HepG2 (cell line): ENCODE data around the gene FUT6. TPM values are rescaled to one million over a fixed set of nuclear protein-coding genes. Genes with fewer than 3 reads are reported as not detected.

Experiments
- ELF3 ChIP-seq: IDR thresholded peaks from 2 replicates; pipeline ENCODE4 v1.6.1; 2016; ENCODE audit warnings: missing genetic modification reagents, missing compliant biosample characterization
- FOXO1 ChIP-seq: sonication (generic); formaldehyde crosslinking; IDR thresholded peaks from 2 replicates; pipeline ENCODE4 v1.4.0; 2020; ENCODE audit warnings: missing genetic modification reagents
- GATAD2A ChIP-seq: IDR thresholded peaks from 2 replicates; pipeline ENCODE4 v1.6.1; 2016
- IRF2 ChIP-seq: IDR thresholded peaks from 2 replicates; pipeline ENCODE4 v1.6.1; 2018; ENCODE audit warnings: missing genetic modification reagents, missing compliant biosample characterization
- KLF12 ChIP-seq: sonication (generic); formaldehyde crosslinking; IDR thresholded peaks from 2 replicates; pipeline ENCODE4 v1.4.0; 2020; ENCODE audit warnings: missing genetic modification reagents, borderline replicate concordance
- NRL ChIP-seq: sonication (generic); formaldehyde crosslinking; IDR thresholded peaks from 2 replicates; pipeline ENCODE4 v1.5.0; 2020; ENCODE audit warnings: missing genetic modification reagents, mild to moderate bottlenecking, moderate library complexity, borderline replicate concordance
- PHF8 ChIP-seq: sonication (generic); formaldehyde crosslinking; IDR thresholded peaks from 2 replicates; pipeline ENCODE4 v1.5.0; 2020; ENCODE audit warnings: missing genetic modification reagents
- RXRA ChIP-seq: sonication (generic); formaldehyde crosslinking; IDR thresholded peaks from 2 replicates; pipeline ENCODE4 v1.5.1; 2020; ENCODE audit warnings: missing genetic modification reagents
- SALL2 ChIP-seq: sonication (generic); formaldehyde crosslinking; IDR thresholded peaks from 2 replicates; pipeline ENCODE4 v1.8.1; 2023; ENCODE audit warnings: mild to moderate bottlenecking, missing genetic modification reagents, inconsistent platforms
- SP4 ChIP-seq: sonication (generic); formaldehyde crosslinking; IDR thresholded peaks from 2 replicates; pipeline ENCODE4 v1.8.1; 2023; ENCODE audit warnings: mild to moderate bottlenecking, missing genetic modification reagents
- ZKSCAN8 ChIP-seq: IDR thresholded peaks from 2 replicates; pipeline ENCODE4 v1.6.1; 2016; ENCODE audit warnings: borderline replicate concordance, missing genetic modification reagents, missing compliant biosample characterization
- ZNF136 ChIP-seq: sonication (generic); formaldehyde crosslinking; IDR thresholded peaks from 2 replicates; pipeline ENCODE4 v1.8.1; 2022; ENCODE audit warnings: low read depth, mild to moderate bottlenecking, moderate library complexity, missing genetic modification reagents
- ZNF230 ChIP-seq: sonication (generic); formaldehyde crosslinking; IDR thresholded peaks from 2 replicates; pipeline ENCODE4 v1.4.0; 2020; ENCODE audit warnings: mild to moderate bottlenecking, missing genetic modification reagents
- ZNF24 ChIP-seq: fragments of 450-650 bp; IDR thresholded peaks from 2 replicates; pipeline ENCODE4 v1.6.1; 2017; ENCODE audit warnings: antibody characterized with exemption, mild to moderate bottlenecking
- ZNF350 ChIP-seq: sonication (generic); formaldehyde crosslinking; IDR thresholded peaks from 2 replicates; pipeline ENCODE4 v1.4.0; 2020; ENCODE audit warnings: mild to moderate bottlenecking, low read depth, missing genetic modification reagents, borderline replicate concordance
- ZNF598 ChIP-seq: sonication (generic); formaldehyde crosslinking; IDR thresholded peaks from 2 replicates; pipeline ENCODE4 v1.5.1; 2020; ENCODE audit warnings: mild to moderate bottlenecking, missing genetic modification reagents, borderline replicate concordance
- ZNF674 ChIP-seq: sonication (generic); formaldehyde crosslinking; IDR thresholded peaks from 2 replicates; pipeline ENCODE4 v1.5.0; 2020; ENCODE audit warnings: low read depth, mild to moderate bottlenecking, missing genetic modification reagents
- ZNF7 ChIP-seq: IDR thresholded peaks from 2 replicates; pipeline ENCODE4 v1.6.1; 2016; ENCODE audit warnings: missing biosample characterization, missing genetic modification reagents
- polyA plus RNA-seq, 8 experiments: library from polyadenylated mRNA; depleted of rRNA in 3 of 8; stranded (reverse) in 7 of 8; unstranded in 1 of 8; fragments of >200 nt; fragmentation: Illumina TruSeq in 4 of 8; extraction: Trizol in 4 of 8; gene quantifications; 2 replicates each; pipeline versions ENCODE4 v1.2.1 to v1.2.3, GENCODE V29; 2011 to 2016; ENCODE audit warnings: low read depth in 4 of 8, missing spikeins in 1 of 8, mixed read lengths in 1 of 8; ENCODE audit not compliant: insufficient read depth in 1 of 8
- total RNA-seq, 5 experiments: library from RNA; depleted of rRNA; stranded (reverse); fragments of >200 nt; fragmentation: Illumina TruSeq; extraction: Trizol; gene quantifications; 2 replicates each; pipeline ENCODE4 v1.2.3, GENCODE V29; 2016; ENCODE audit warnings: low read depth in 1 of 5
- TF ChIP-seq, protein P1 (sequence below): sonication (generic); formaldehyde crosslinking; IDR thresholded peaks from 2 replicates; pipeline ENCODE4 v1.4.0; 2020; ENCODE audit warnings: missing genetic modification reagents, borderline replicate concordance
- TF ChIP-seq, protein P2 (sequence below): sonication (generic); formaldehyde crosslinking; IDR thresholded peaks from 2 replicates; pipeline ENCODE4 v1.5.1; 2020; ENCODE audit warnings: mild to moderate bottlenecking, moderate library complexity, missing genetic modification reagents
- TF ChIP-seq, protein P3 (sequence below): sonication (generic); formaldehyde crosslinking; IDR thresholded peaks from 2 replicates; pipeline ENCODE4 v1.4.0; 2020; ENCODE audit warnings: mild to moderate bottlenecking, missing genetic modification reagents
- TF ChIP-seq, protein P4 (sequence below): IDR thresholded peaks from 2 replicates; pipeline ENCODE4 v1.6.1; 2016; ENCODE audit warnings: mild to moderate bottlenecking, missing biosample characterization, missing genetic modification reagents

FUT6 gene
- total and polyA plus RNA-seq, 2 of the 13 experiments (the other 11 are each of a cell fraction or from before 2014, with no cell fraction given) = 8.2 to 27.7 TPM

DNA sequence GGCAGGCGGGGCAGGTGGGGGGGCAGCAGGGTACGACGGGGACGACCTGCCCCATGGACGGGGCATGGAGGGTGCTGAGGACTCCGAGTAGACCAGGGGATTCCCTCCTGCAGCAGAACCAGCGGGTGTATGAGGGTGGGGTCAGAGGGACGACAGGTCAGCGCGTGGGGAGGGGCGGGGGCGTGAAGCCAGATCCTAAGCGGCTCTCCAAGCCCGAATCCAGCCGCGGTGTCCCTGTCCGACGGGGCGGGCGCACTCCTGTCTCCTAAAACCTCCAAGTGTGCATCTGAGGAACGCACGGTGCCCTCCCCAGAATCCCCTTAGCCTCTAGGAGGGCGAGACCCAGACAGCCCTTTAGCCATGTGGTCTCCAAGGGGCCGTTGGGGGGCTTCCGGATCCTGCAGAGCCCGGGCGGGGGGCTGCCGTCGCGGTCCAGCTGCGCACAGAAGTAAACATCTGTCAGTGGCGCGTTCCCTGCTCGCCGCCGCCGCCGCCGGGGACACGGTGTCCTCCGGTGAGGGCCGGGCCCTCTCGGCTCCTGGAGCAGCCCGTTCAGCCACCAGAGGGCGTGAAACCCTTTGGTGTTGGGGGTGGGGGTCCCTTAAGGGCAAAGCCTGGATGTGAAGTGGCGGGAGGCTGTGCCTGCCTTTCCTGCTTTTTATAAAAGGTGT lies 33.9 kb downstream of the FUT6 start (continued):
- TF ChIP-seq, protein P1, sequence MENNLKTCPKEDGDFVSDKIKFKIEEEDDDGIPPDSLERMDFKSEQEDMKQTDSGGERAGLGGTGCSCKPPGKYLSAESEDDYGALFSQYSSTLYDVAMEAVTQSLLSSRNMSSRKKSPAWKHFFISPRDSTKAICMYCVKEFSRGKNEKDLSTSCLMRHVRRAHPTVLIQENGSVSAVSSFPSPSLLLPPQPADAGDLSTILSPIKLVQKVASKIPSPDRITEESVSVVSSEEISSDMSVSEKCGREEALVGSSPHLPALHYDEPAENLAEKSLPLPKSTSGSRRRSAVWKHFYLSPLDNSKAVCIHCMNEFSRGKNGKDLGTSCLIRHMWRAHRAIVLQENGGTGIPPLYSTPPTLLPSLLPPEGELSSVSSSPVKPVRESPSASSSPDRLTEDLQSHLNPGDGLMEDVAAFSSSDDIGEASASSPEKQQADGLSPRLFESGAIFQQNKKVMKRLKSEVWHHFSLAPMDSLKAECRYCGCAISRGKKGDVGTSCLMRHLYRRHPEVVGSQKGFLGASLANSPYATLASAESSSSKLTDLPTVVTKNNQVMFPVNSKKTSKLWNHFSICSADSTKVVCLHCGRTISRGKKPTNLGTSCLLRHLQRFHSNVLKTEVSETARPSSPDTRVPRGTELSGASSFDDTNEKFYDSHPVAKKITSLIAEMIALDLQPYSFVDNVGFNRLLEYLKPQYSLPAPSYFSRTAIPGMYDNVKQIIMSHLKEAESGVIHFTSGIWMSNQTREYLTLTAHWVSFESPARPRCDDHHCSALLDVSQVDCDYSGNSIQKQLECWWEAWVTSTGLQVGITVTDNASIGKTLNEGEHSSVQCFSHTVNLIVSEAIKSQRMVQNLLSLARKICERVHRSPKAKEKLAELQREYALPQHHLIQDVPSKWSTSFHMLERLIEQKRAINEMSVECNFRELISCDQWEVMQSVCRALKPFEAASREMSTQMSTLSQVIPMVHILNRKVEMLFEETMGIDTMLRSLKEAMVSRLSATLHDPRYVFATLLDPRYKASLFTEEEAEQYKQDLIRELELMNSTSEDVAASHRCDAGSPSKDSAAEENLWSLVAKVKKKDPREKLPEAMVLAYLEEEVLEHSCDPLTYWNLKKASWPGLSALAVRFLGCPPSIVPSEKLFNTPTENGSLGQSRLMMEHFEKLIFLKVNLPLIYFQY (CRISPR knock-in tag) = no peak
- TF ChIP-seq GATAD2A (CRISPR knock-in tag) (peak; percentile 74), ZNF350 (peak; percentile 50; the same call in 1 of the 2 replicates), ZNF230 (CRISPR knock-in tag) (no peak), ZKSCAN8 (CRISPR knock-in tag) (0 out of 2 replicates have a peak, but pooled peaks have one; percentile 43), IRF2 (CRISPR knock-in tag) (peak; percentile 41; the same call in 1 of the 2 replicates), ZNF136 (CRISPR knock-in tag) (peak; percentile 29; the same call in 1 of the 2 replicates), SP4 (peak; percentile 49; the same call in 1 of the 2 replicates), ZNF7 (CRISPR knock-in tag) (no peak), PHF8 (0 out of 2 replicates have a peak, but pooled peaks have one; percentile 30), SALL2 (0 out of 2 replicates have a peak, but pooled peaks have one; percentile 23), KLF12 (0 out of 2 replicates have a peak, but pooled peaks have one; percentile 38), ELF3 (CRISPR knock-in tag) (peak; percentile 45; the same call in 1 of the 2 replicates), ZNF598 (0 out of 2 replicates have a peak, but pooled peaks have one; percentile 50), RXRA (CRISPR knock-in tag) (peak; percentile 78), FOXO1 (CRISPR knock-in tag) (0 out of 2 replicates have a peak, but pooled peaks have one; percentile 26), ZNF674 (no peak), ZNF24 (no peak), NRL (peak; percentile 71)
- TF ChIP-seq, protein P2, sequence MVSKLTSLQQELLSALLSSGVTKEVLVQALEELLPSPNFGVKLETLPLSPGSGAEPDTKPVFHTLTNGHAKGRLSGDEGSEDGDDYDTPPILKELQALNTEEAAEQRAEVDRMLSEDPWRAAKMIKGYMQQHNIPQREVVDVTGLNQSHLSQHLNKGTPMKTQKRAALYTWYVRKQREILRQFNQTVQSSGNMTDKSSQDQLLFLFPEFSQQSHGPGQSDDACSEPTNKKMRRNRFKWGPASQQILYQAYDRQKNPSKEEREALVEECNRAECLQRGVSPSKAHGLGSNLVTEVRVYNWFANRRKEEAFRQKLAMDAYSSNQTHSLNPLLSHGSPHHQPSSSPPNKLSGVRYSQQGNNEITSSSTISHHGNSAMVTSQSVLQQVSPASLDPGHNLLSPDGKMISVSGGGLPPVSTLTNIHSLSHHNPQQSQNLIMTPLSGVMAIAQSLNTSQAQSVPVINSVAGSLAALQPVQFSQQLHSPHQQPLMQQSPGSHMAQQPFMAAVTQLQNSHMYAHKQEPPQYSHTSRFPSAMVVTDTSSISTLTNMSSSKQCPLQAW (CRISPR knock-in tag) = peak; percentile 42; the same call in 1 of the 2 replicates
- TF ChIP-seq, protein P3, sequence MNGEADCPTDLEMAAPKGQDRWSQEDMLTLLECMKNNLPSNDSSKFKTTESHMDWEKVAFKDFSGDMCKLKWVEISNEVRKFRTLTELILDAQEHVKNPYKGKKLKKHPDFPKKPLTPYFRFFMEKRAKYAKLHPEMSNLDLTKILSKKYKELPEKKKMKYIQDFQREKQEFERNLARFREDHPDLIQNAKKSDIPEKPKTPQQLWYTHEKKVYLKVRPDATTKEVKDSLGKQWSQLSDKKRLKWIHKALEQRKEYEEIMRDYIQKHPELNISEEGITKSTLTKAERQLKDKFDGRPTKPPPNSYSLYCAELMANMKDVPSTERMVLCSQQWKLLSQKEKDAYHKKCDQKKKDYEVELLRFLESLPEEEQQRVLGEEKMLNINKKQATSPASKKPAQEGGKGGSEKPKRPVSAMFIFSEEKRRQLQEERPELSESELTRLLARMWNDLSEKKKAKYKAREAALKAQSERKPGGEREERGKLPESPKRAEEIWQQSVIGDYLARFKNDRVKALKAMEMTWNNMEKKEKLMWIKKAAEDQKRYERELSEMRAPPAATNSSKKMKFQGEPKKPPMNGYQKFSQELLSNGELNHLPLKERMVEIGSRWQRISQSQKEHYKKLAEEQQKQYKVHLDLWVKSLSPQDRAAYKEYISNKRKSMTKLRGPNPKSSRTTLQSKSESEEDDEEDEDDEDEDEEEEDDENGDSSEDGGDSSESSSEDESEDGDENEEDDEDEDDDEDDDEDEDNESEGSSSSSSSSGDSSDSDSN = peak; percentile 60; the same call in 1 of the 2 replicates
- TF ChIP-seq, protein P4, sequence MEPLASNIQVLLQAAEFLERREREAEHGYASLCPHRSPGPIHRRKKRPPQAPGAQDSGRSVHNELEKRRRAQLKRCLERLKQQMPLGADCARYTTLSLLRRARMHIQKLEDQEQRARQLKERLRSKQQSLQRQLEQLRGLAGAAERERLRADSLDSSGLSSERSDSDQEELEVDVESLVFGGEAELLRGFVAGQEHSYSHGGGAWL = 0 out of 2 replicates have a peak, but pooled peaks have one; percentile 32
